GM18499 (cell line): ENCODE measurements around the gene MAPKAP1.

Experiments
- ATAC-seq: cut with Tn5 transposase; IDR thresholded peaks from one replicate; pipeline ENCODE4 v1.9.1; 2021; ENCODE audit warnings: moderate number of reproducible peaks; ENCODE audit not compliant: insufficient read depth, unreplicated experiment

The MAPKAP1 gene

GRCh38 chr9:125426926-125427325 is 280.1 kb downstream of the MAPKAP1 start:
- ATAC-seq: no peak

DNA sequence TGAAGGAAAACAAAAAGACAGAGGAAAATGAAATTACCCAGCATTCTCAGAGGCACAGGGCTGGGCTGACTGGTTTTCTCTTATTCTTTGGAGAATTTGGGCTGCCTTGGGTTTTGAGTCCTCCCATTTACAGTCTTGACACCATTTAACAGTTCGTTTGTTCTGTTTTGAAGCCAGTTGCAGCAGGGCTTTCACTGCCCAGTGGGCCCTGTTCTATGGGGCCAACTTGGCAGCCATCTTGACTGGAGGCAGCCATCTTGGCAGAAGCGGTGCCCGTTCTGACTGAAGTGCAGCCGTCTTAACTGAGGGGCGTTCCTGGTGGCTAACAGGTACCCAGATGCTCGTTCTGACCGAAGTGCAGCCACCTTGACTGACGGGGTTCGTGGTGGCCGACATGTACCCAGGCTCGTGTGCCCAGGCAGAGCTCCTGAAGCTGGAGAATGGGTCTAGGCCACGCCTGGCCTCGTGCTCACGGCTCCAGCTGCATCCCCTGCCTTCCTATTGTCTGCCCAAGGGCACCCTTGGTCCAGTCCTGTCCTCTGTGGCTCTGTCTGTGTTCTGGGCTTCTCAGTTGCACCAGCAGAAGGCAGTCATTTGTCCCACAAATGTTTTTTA is 281.0 kb downstream of the MAPKAP1 start:
- ATAC-seq: no peak

DNA sequence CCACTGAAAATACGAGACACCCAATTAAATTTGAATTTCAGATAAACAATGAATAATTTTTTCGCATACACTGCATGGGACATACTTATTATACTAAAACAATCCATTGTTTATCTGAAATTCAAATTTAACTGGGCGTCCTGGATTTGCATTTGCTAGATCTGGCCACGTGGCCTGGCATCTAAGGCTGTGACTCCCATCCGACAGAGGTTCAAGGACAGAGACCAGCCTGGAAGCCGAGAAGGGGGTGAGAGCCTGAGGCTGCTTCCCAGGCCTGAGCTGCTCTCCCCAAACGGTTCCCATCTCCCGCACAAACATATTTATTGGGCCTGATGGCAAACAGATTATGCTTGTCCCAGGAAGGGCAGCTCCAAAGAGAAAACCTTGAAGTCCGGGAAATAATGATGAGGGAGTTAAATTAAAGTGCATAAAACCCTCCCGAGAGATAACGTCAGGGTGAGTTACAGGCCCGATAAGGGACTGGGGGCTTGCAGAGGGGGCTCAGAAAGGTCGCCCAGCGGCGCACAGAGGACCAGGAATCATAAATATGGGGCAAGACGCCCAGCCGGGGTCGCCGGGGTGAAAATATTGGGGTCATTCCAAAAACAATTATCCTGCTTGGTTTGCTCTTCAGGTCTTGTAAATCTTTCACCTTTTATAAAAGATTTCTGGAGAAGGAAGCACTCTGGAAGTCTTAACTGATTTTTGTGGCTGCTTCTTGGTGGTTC is 281.7 kb downstream of the MAPKAP1 start:
- no peak for ATAC-seq

DNA sequence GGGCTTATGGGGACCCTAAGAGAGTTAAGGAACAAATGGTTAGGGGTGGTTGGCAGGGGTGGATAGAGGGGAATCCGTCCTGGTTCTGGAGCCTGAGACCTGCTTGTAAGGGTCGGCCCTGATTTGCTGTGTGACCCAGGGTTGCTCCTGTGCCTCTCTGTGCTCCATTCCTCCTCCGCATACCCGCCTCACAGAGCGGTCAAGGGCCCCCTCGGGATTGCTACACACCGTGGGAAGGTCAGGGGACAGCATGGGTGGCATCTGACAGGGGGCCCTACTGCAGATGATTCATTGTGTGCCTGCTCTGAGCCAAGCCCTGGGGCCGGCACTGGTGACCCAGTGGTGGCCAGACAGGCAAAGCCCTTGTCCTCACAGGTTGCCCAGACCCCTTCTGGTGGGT is 283.0 kb downstream of the MAPKAP1 start:
- no peak for ATAC-seq

GRCh38 chr9:125422853-125423252 is 284.2 kb downstream of the MAPKAP1 start:
- ATAC-seq: no peak

GRCh38 chr9:125421591-125422181 is 285.3 kb downstream of the MAPKAP1 start:
- ATAC-seq: no peak

DNA sequence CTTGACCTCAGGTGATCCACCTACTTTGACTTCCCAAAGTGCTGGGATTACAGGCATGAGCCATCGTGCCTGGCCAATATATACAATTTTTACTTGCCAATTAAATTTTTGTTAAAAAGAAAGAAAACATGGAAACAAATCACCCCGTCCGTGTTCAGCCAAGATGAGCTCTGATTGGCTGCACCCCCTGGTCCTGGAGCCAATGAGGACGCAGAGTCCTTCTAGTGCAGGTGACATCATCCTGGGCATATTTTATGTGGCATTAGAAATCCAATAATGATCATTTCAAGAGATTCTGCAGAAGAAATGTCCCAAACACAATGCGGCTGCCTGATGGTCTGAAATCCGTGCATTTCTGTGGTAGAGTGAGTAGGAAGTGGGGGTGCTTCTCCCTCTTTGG is 285.8 kb downstream of the MAPKAP1 start:
- ATAC-seq: no peak

DNA sequence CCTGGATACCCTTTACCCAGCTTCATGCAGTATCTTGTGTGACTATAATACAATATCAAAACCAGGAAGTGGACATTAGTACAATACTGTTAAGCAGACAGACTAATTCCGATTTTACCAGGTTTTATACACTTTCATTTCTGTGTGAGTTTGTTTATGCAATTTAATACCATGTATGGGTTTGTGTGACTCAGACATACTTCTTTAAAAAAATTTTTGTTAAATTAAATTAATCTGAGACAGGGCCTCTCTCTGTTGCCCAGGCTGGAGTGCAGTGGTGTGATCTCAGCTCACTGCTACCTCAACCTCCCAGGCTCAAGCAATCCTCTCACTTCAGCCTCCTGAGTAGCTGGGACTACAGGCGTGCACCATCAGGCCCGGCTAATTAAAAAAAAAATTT is 288.6 kb downstream of the MAPKAP1 start:
- ATAC-seq: no peak

GRCh38 chr9:125416517-125416916 is 290.5 kb downstream of the MAPKAP1 start:
- ATAC-seq: no peak

DNA sequence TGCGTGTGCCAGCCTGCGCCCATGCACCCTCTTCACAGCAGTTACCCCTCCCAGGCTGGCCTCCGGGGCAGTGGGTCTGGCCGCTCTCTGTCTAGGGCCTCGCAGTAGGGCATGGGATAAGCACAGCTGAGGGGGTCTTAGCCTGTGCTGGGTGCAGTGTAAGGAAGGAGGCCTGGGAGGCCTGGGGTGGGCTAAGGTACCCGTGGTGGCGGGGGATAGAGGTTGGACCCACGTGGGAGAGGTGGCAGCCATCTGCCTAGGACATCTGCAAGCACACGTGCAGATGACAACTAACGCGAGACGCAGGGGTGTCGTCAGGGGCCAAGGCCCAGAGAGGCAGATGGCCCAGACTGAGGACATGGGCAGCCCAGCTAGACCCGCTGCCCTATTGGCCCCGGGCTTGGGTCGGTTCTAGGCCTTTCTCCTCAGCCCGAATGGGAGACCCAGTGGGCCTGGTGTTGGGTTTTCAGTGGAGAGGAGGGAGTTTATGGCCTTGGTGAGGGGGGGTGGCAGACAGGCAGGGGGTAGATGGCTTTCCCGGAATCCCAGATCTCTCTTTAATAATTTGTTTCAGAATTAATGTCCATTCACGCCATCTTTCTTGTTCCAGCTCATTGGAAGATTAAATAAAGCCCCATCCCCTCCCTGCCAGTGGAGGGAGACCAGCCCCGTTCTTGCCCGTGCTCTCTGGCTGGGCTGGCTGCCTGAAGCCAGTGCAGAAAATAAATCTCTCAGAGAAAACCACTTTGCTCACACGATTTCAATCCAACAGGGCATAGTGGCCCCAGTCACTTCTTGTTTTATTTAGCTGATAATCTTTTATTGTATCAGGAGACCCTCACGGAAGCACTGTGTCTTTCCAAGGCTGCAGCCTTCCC is 291.2 kb downstream of the MAPKAP1 start:
- ATAC-seq: no peak

DNA sequence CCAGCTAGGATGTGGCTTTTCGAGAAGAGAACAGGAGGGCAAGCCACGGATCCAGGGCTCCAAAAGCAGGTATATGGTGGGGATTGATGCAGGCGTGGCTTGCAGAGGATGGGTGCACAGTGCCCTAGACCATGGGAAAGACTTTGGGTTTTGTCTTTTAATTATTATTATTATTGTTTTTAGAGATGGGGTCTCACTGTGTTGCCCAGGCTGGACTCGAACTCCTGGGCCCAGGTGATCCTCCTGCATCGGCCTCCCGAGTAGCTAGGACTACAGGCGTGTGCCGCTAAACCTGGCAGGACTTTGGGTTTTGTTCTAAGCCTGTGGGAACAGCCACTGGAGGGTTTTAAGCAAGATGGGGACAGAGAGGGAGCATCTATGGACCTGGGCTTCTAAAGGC is 293.4 kb downstream of the MAPKAP1 start:
- ATAC-seq: no peak

- ATAC-seq: no peak
Observed at GRCh38 chr9:125412166-125412565, 294.8 kb downstream of the MAPKAP1 start.

- ATAC-seq: no peak
Observed at GRCh38 chr9:125411171-125411756, 295.7 kb downstream of the MAPKAP1 start.

- no peak for ATAC-seq
Observed at GRCh38 chr9:125410522-125410894, 296.5 kb downstream of the MAPKAP1 start.

- no peak for ATAC-seq
Observed at GRCh38 chr9:125409637-125410521, 297.1 kb downstream of the MAPKAP1 start.

DNA sequence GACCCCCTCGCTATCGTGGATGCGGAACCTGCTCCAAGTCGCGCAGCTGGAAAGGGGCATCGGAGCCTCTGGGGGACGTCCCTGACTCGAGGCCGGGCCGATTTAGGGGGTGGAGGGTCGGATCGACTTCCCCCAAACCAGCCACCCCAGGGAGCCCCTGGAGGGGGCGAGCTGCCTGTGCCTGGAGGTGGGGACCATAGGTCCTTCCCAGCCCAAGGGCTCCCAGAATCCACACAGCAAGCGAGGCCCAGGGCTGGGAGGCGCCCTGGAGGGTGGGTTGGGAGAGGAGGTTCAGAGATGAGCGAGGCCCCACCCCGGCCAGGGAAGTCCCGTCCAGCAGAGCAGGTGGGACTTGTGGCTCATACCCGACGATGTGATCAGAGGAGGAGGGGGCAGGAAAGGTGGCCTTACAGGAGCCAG is 297.8 kb downstream of the MAPKAP1 start:
- no peak for ATAC-seq

- no peak for ATAC-seq
Observed at GRCh38 chr9:125407974-125408900, 298.8 kb downstream of the MAPKAP1 start.

DNA sequence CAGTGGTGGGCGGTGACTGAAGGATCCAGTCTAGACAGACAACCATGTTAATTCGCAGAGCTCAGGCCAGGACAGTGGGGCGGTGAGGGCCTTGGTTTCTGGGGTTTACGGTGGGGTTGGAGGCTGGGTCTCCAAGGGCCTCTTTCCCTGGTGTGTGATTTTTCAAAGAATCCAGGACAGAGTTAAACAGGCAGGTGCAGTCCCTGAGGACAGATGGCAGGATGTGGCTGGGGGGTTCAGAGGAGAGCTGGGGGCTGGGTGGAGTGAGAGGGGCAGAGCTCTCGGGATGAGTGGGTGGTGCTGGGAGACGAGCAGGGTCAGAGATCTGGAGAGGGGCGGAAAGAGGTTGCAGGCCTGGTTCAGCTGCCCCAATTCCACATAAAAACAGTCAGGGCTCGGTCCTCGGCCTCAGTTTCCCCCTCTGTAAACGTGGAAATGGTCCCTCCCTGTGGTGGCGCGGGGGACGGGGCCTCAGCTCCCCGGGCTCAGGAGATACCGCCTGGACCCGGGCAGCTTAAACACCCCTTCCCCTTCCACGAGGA is 299.5 kb downstream of the MAPKAP1 start:
- no peak for ATAC-seq
